Kasumi-1 (cell line): ENCODE data around the gene CFAP410.

Experiments used
- DNase-seq, 2 experiments: peaks; one replicate each; lab custom pipeline; 2025; lab: John Stamatoyannopoulos, UW

CFAP410 gene

DNA sequence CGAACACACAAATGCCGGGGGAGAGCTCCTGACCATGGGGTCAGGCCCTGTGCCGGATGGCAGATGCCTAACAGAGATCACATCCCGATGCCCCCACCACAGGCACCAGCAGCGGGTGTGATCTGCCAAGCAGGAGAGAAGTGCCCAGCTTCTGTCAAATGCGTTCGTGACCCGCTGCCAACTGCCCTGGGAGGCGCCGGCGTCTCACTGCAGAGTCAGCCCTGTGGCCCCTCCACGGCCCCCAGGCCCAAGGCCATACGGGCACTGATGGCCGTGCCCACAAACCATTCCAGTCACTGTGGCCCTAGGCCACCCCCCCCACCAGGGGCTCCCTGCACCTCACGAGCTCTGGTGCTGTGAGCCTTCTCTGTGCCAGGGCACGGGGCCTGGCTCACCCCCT lies 8.0 kb downstream of the CFAP410 start:
- DNase-seq: no peak

DNA sequence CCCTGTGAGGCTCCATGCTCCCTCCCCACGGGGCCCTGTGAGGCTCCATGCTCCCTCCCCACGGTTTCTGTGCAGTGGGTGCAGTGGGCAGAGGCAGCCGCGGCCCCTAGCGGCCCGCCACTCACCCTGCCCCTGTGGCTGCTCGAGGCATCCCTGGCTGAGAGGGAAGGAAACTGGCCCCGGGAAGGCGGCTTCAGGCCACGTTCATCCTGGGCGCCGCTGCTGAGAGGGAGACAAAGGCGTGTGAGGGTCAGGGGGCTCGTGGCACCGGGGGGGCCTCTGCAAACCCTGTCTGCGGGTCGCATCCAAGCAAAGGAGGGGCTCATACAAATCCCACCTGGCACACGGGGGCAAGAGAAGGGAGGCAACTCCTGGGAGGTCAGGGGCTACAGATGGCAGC lies 8.5 kb downstream of the CFAP410 start:
- DNase-seq: no peak

DNA sequence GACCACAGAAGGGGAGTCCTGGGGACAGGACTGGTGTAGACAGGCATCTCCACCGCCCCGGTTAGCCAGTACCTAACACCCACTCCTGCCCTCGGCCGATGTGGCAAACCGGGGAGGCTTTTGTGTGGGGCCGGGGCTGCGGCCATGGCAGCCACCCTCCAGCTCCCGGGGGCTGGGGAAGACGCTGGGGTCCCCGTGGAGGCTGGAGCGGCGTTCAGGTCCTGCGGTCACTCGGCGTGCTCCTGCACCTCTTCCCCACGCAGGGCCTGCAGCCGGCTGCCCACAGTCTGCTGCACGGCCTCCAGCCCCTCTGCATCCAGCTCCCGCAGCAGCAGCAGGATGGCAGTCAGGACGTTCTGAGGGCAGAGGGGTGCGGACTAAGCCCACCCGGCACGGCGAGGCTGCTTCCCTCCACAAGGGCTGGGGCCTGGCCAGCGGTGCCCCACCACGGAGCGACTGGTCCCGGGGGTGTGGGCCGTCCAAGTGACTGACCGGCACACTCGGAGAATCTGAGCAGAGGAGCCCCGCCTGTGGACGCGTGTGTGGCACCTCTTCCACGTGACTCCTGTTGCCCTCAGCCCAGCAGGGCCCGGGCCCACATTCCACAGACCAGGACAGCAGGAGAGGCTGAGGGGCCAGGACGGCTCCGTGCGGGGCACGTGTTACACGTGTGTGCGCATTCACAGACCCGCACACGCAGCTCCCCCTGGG lies 9.1 kb downstream of the CFAP410 start:
- no peak for DNase-seq

DNA sequence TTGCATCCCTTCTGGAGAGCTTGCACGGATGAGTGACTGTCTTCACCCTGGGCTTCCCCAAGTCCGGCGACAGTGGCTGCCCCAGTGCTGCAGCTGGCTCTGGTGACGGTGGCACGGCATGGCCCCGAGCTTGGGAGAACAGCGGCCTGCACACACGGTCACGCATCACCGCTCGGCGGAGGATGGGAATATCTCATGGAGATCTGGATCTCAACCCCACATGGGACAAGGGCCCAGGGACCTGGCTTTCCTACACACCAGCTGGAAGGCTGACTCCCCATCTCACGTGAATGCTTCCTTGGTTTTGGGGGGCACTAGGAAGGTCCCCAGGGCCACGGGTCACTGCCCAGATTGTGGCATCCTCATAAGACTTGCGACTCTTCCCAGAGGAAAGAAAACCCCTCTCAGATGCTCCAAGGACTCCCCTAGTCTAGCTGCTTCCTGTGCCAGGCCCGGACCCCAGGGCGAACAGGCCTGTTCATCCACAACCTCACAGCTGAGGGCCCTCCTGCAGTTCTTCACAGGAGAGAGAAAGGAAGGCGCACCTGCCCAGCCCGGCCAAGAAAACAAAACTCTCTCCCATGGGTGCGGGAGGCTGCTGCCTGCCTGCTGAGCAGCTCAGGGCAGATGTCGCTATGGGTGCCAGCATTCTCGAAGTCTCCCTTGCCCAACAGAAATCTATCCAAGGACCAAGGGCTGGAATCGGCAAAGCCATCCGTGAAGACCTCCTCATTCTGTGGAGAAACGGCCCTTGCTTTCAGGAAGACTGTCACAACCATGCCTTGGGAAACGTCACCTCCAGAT lies 9.9 kb downstream of the CFAP410 start:
- no peak for DNase-seq

DNA sequence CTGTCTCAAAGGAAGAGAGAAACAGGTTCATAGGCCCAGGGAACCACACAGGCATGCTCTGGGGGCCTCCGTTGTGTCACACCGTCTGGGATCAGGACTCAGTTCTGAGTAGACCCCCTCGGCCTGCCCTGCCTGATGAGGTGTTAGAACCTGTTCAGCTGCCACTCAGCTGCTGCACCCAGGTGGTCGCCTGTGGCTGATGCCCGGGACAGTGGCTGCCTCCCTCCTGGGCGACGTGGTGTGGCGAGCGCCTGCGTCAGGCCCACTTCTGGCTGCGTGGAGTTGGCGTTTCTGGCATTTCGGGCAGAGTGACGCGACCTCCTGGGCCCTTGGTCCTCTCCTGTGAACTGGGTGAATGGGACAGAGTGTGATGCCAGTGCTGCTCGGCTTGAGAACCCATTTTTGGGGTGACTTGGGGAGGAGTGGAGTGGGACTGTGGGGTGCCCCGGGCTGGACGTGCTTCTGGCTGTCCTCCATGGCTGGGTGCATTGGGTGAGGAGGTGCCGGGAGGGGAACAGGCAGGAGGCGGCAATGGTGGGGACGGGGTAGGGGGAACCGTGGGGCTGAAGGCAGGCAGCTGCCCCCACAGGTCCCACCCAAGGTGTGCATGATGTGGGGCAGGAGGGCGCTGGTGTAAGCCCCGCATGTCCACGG lies 10.8 kb downstream of the CFAP410 start:
- no peak for DNase-seq

DNA sequence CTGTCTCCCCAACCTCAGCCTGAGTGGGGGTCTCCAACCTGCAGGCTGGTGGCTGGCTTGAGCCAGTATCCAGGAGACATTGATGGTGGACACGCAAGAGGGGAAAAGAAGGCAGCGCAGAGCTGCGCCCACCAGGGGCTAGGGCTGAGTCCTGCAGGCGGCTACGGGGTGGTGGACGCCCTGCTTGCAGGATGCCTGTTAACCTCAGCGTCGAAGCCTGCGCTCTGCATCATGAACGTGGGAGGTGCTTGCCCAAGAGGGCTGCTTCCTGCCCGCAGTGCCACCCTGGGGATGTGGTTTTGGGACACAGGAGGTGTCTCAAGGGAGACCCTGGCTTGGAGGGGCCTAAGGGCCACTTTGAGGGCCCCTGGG lies 11.6 kb downstream of the CFAP410 start:
- no peak for DNase-seq

DNA sequence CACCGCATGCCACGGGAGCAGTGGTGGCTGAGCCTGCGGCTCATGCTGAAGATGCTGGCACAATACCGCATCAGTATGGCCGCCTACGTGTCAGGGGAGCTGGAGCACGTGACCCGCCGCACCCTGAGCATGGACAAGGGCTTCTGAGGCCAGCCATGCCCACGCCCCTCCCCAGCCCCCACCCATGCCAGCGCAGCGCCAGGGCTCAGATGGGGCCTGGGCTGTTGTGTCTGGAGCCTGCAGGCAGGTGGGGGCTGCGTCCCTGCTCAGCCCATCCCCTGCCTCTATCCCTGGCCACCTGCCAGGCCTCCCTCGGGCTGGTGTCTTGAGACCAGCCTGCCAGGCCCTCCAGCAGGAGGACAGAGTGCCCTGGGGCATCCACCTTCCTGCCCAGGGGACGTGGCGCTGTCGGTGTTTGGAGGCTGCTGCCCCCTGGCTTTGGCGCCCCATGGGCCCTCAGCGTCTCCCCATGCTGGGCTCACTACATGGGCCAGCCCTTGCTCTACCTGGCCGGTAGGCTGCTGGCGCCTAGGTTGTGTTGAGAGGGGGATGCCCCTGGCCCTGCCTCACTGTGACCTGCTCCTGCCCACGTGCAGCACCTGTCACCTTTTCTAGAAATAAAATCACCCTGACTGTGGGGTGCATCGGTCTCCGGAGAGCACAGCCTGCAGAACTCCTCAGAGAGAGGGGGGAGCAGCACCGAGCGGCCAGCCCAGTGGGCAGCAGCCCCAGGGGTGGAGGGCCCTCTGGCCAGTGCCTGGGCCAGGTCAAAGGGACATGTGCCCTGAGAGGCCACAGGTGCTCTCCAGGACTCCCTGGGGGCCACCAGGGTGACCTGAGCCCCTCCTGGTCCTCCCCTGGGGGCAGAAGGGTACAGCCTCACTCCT lies 12.2 kb downstream of the CFAP410 start:
- DNase-seq: no peak

DNA sequence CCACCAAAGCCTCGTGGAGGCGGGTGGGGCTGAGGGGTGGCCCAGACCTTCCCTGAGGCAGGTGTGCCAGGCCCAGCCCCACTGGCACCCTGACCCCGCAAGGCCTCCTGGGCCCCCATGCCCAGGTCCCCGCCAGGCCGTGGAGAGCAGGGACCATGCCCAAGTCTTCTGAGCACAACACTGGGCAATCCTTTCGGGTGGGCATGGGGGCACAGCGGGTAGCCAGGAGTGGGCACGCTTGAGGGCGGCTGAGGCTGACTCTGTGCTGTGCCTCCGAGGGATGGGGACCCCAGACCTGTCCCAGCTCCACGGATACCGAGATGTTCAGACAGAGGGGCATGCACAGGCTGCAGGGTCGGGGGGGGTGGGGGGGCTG lies 12.9 kb downstream of the CFAP410 start:
- DNase-seq: no peak

DNA sequence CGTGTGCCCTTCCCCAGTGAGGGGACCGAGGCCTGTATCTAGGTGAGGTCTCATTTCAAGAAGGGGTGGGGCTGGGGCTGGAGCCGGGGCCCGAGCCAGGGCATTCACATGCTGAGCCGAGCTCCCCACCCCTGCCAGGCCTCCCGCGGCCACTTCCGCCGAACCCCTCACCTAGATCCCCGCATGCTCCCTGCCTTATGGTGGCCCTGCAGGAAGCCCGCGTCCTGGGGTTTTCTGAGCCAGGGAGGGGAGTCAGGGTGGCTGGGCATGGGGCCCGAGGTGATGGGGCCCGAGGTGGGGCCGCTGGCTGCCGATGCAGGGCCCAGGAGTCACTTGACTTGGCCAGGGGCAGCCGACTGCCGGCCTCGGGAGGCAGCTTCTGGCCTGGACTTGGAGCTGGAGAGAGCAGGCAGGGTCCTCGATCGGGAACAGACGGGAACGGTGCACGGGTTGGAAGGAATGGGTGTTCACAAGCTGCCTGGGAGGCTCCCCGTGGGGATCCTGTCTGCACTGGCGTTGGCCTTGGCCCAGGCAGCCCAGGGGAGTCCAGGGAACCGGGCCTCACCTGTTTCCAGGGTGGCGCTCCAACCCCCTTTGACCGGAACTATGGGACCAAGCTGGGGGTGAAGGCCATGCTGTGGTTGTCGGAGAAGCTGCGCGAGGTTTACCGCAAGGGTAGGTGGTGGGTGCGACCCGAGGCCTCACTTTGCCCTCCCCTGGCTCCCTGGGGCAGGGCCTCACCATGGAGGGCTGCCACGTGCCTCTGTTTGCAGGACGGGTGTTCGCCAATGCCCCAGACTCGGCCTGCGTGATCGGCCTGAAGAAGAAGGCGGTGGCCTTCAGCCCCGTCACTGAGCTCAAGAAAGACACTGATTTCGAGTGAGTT lies 13.6 kb downstream of the CFAP410 start:
- no peak for DNase-seq

DNA sequence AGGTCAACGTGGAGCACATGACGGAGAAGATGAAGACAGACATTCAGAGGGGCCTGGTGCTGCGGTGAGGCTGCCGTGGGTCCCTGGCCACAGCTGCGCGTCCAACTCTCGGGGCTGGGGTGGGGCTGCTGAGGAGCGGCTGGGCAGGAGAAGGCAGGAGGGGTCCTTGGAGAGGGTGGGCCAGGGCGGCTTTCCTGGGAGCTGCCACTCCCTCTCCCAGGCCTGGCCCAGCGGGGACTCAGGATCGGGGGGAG lies 14.4 kb downstream of the CFAP410 start:
- DNase-seq: no peak

DNA sequence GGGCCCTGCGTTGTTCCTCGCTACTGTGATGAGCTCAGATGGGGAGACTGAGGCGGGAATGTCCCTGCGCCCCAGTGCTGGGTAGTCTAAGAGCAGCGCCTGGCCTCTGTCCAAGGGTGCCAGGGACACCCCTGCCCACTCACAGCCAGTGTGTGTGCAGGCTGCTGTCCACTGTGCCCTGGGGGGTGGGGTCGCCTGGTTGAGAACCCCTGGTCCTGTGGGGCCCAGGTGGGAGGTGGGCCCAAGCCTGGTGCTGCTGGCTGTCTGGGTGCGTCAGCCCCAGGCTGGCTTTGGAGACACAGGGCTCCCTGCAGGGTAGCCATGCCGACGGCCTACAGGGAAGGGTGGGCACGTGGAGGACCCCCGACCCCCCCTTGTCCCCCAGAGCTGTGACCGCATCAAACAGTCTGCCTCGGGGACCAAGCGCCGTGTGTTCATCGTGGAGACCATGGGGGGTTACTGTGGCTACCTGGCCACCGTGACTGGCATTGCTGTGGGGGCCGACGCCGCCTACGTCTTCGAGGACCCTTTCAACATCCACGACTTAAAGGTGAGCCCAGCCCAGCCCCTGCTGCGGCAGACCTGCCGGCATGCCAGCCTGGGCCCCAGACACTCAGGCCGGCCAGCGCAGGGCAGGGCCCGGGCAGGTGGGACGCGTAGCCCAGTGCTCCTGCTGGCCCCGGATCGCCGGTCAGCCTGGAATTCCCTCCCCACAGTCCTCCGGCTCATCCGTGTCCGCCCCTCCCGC lies 14.9 kb downstream of the CFAP410 start:
- DNase-seq: no peak

DNA sequence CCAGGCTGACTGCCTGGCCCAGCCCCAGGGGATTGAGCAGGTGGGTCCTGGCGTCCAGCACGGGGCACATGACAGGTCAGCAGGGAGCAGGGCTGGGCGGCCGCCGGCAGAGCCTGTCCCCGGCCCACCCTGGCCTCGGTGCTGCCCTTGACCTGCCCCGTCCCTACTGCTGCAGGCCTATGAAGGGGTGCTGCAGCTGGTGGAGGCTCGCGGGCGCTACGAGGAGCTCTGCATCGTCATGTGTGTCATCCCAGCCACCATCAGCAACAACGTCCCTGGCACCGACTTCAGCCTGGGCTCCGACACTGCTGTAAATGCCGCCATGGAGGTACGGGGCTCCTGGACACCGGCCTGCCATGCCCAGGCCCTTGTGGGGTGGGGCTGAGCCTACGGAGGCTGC lies 15.6 kb downstream of the CFAP410 start:
- DNase-seq: no peak

DNA sequence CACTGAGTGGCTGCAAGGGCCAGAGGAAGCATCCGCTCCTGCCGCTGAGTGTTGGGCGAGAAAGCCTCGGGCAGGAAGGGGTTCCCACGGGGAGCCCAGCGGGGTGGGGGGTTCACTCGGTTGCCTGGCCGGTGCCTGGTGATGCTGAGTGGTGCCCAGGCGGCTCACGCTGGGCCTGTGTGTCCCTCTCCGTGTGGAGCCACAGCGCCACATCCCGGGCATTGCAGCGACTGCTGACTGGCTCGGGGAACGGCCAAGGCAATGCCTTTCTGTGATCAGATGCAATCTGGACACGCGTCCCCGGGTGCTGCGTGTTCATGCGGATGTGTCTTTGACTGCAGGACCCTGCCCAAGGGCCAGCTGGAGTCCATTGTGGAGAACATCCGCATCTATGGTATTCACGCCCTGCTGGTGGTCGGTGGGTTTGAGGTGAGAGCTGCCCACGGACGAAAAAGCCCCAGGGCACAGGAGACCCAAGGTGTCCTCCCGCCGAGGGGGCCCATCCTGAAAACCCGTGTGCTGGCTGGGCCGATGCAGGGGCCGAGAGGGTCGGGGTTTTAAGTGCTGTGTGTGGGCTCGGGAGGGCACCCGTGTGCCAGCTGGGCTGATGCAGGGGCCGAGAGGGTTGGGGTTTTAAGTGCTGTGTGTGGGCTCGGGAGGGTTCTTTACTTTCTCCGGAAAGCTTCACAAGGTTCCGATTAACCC lies 16.4 kb downstream of the CFAP410 start:
- no peak for DNase-seq

DNA sequence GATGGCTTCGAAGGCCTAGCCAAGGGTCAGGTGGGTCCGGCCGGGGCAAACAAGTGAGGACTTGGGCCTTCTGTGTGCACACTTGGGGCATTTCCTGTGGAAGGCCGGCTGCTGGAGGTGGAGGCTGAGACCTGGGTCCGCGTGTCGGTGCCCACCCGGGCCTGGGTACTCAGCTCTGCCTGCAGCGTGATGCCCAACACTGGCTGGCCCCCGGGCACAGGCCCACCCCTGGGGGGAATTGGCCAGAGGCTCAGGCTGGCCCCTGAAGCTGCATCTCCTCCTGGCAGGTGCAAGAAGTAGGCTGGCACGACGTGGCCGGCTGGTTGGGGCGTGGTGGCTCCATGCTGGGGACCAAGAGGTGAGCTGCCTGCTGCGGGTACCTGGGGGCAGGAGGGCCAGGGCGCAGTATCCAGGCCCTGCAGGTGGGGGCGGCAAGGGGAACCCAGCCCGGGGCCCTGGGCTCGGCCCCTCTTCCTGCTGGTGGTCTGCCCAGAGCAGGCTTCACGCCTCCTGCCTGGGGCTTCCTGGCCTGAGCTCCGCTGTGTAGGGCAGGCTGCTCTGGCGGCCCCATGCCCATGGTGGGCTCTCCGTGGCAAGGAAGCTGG lies 17.2 kb downstream of the CFAP410 start:
- DNase-seq: no peak

DNA sequence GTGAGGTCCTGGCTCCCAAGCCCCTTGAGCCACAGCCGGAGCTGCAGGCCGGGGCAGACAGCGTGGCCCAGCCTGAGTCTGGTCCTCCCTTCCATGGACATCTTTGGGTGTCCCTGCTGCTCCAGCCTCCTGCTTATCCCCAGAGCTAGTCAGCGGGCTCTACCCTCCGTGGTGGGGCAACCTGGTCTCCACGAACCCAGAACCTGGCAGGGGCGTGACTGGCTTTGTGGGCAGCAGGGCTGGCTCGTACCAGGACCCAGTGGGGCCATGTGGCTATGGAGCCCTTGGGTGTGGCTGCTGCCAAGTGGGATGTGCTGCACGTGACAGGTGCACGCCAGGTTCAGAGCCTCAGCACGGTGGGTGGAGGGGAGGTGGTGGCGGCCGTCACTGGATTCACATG lies 18.3 kb downstream of the CFAP410 start:
- no peak for DNase-seq

DNA sequence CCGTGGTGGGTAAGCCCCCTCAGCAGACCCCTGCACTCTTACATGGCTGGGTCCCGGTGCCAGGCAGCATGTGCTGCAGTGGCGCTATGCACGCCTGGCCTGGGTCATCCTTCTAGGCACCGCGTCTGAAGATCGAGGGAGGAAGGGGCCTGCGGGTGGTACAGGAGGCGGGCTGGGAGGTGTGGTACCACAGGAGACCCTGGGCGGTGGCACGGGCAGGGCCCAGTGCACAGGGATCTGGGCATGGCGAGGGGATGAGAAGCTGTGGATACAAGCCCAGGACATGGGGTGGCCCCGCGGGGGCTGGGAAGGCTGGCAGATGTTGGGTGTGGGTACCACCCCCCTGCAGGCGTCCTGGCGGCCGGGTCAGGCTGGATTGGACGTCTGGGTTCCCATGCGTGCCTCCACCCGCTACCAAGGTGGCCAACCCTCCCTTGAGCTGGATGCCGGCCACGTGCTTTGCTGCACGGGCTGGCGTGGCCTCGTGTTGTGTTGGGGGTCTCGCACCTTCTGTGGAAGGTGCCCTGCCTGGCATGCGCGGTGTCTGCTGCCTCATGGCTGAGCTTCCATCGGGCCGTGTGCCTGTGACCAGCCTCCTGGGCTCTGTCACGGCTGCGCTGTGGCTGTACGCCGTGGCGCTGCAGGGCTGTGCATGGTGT lies 19.7 kb downstream of the CFAP410 start:
- DNase-seq: no peak

DNA sequence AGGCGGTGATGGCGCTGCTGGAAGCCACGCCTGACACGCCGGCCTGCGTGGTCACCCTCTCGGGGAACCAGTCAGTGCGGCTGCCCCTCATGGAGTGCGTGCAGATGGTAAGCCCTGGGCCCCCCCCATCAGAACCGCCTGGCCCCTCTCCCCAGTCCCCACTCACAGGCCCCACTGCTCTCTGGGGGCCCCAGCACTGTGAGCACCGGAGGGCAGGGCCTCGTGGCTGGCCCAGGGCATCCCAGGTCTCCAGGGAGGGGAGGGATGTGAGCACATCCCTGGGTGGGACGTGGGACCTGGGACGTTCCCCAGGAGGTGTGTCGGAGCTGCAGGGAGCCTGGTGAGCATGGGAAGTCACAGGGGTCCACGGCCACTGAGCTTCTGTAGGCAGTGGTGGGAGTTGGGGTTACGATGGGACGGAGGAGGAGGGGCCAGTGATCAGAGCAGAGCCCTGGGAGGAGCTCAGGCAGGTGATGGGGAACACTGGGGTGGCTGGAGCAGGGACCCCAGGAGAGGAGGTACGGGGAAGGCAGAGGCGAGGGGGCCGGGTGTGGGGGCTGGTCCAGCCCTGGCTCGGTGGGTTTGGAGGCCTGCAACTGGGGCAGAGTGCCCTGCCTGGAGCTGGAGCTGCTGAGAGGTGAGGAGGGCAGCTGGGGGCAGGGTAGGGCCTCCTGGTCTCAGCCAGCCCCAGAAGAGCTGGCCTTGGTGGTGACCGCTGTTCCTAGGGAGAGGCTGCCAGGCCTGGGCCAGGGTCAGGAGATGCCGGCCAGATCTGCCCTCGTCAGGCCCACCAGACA lies 20.5 kb downstream of the CFAP410 start:
- no peak for DNase-seq

DNA sequence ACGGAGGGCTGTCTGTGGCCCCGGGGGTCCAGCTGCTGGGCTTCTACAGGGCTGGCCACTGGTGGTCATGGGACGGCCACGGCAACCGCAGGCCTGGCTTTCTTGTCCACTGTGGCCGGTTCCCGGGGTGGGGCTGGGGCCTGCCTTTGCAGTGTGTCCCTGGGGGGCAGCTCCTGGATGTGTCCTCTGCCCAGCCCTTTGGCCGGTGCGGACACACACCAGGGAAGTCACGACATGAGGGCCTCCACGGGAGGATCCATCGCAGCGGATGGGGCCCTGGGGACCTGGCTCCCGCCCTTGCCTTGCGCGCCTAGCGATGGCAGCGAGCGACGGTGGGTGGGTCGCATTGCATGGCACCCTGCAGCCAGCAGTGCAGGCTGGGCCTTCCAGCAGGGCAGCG lies 21.3 kb downstream of the CFAP410 start:
- no peak for DNase-seq
